Measurements from ENCODE around the gene TUBB4B. TPM values are rescaled to one million over a fixed set of nuclear protein-coding genes. Genes with fewer than 3 reads are reported as not detected.

The TUBB4B gene
- total RNA-seq, 6 experiments from 2014 or later: 88.4 to 274 (median 124) TPM

- Histone ChIP-seq H3K4me3 (peak overlapping the region; percentile 35 to 73 (median 48)), H3K36me3 (no peaks in the 10 kb centered on the region), H3K9me3 (no peaks in the 10 kb centered on the region), H3K27me3 (no peaks in the 10 kb centered on the region), H3K27ac (peak overlapping the region; percentile 18 to 84 (median 74)), H3K4me1 (peaks cover 0 to 69% (median 25%) of the 10 kb centered on the region in 4 donors)
- intact Hi-C loops (cut with DNase I): no loop called here
- TF ChIP-seq, protein P1, sequence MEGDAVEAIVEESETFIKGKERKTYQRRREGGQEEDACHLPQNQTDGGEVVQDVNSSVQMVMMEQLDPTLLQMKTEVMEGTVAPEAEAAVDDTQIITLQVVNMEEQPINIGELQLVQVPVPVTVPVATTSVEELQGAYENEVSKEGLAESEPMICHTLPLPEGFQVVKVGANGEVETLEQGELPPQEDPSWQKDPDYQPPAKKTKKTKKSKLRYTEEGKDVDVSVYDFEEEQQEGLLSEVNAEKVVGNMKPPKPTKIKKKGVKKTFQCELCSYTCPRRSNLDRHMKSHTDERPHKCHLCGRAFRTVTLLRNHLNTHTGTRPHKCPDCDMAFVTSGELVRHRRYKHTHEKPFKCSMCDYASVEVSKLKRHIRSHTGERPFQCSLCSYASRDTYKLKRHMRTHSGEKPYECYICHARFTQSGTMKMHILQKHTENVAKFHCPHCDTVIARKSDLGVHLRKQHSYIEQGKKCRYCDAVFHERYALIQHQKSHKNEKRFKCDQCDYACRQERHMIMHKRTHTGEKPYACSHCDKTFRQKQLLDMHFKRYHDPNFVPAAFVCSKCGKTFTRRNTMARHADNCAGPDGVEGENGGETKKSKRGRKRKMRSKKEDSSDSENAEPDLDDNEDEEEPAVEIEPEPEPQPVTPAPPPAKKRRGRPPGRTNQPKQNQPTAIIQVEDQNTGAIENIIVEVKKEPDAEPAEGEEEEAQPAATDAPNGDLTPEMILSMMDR (IDR thresholded peaks at IDR 0.05): no peak
- no peak for TF ChIP-seq POLR2A (IDR thresholded peaks at IDR 0.05)
- no peak for ATAC-seq
- 14% methylated on average over 11 of the region's 23 CpGs for WGBS (ENCODE audit: insufficient coverage, low coverage, low lambda C conversion rate, missing lambda C conversion rate)
- no peak for DNase-seq
Measured at GRCh38 chr9:137201205-137201868, 39.8 kb upstream of the TUBB4B start.

GRCh38 chr9:137202966-137203365 is 38.1 kb upstream of the TUBB4B start:
- Histone ChIP-seq H3K36me3 (no peaks in the 10 kb centered on the region), H3K4me3 (no peak overlapping the region), H3K27me3 (no peaks in the 10 kb centered on the region), H3K9me3 (no peaks in the 10 kb centered on the region), H3K4me1 (peaks cover 0 to 59% (median 22%) of the 10 kb centered on the region in 4 donors), H3K27ac (peak overlapping the region in 1 of 3 donors; percentile 84)
- ATAC-seq: no peak
- TF ChIP-seq, protein P1 (IDR thresholded peaks at IDR 0.05): no peak
- TF ChIP-seq POLR2A (IDR thresholded peaks at IDR 0.05): no peak
- 7% methylated on average over 5 of the region's 8 CpGs for WGBS (ENCODE audit: insufficient coverage, low coverage, low lambda C conversion rate, missing lambda C conversion rate)
- DNase-seq: no peak
- intact Hi-C loops (cut with DNase I): no loop called here

DNA sequence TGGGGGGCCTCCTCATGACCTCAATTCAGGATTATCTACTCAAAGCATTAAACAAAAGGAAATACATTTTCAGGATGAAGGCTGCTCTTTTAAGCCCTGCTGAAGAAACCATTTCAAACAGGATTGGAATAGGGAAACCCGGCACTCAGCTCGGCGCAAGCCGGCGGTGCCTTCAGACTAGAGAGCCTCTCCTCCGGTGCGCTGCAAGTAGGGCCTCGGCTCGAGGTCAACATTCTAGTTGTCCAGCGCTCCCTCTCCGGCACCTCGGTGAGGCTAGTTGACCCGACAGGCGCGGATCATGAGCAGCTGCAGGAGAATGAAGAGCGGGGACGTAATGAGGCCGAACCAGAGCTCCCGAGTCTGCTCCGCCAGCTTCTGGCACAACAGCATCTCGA is 36.4 kb upstream of the TUBB4B start:
- WGBS (ENCODE audit: insufficient coverage, low coverage, low lambda C conversion rate, missing lambda C conversion rate): 14% methylated on average over 19 of the region's 21 CpGs
- H3K27ac ChIP-seq: peak overlapping the region in 2 of 3 donors; percentile 54 to 80
- TF ChIP-seq, protein P1 (IDR thresholded peaks at IDR 0.05): no peak
- no peak for TF ChIP-seq POLR2A (IDR thresholded peaks at IDR 0.05)
- no peaks in the 10 kb centered on the region for H3K9me3 ChIP-seq
- H3K4me3 ChIP-seq: peak overlapping the region; percentile 97 to 100 (median 99)
- no peak for ATAC-seq
- no peaks in the 10 kb centered on the region for H3K27me3 ChIP-seq
- intact Hi-C loops (cut with DNase I): no loop called here
- H3K4me1 ChIP-seq: peaks cover 0 to 49% (median 22%) of the 10 kb centered on the region in 4 donors
- H3K36me3 ChIP-seq: no peaks in the 10 kb centered on the region
- DNase-seq: no peak

DNA sequence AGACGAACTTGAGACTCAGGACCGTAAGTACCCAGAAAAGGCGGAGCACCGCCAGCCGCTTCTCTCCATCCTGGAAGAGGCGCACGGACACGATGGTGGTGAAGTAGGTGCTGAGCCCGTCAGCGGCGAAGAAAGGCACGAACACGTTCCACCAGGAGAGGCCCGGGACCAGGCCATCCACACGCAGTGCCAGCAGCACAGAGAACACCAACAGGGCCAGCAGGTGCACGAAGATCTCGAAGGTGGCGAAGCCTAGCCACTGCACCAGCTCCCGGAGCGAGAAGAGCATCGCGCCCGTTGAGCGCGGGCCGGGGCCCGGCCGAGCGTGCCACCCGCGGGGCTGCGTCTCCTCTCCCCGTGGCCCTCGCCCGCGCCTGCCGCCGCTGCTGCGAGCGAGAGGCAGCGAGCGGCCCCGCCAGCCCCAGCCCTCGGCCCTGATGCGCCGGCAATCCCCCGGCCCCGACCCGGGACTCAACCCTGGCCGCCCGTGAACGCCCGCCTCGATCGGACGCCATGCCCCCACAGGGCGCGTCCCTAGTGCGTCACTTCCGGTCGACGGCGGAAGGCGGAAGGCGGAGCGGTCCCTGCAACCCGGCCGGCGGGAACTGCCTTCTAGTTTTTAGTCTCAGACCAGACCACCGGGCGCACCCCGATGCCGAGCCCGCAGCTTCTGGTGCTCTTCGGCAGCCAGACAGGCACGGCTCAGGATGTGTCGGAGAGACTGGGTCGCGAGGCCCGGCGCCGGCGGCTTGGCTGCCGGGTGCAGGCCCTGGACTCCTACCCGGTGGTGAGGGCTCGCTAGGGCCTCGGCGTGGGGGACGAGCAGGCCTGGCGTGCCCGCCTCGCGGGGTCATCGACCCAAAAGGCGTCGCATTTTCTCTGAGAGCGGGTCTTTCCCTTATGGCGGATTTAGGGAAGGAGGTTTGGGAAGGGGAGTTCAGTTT is 35.7 kb upstream of the TUBB4B start, which contains the start of the genes NDOR1 and TMEM203:
Gene NDOR1, plus strand, starts transcription at position 575 of the 944 bp plus-strand sequence. Its CDS starts 78 bp downstream, at position 653.
Gene TMEM203, minus strand, starts transcription at position 523 of the 944 bp plus-strand sequence. Its CDS starts 234 bp downstream, at position 289.
- H3K9me3 ChIP-seq: no peaks in the 10 kb centered on the region
- intact Hi-C loops (cut with DNase I): no loop called here
- TF ChIP-seq, protein P1 (IDR thresholded peaks at IDR 0.05): no peak
- TF ChIP-seq POLR2A (IDR thresholded peaks at IDR 0.05): peak; percentile 79
- H3K27ac ChIP-seq: peak within 1 kb of the TSS; percentile 54 to 80 (median 66)
- ATAC-seq: peak; percentile 39 to 57 (median 45)
- peak within 1 kb of the TSS; percentile 97 to 100 (median 99) for H3K4me3 ChIP-seq
- no peaks in the 10 kb centered on the region for H3K36me3 ChIP-seq
- peak; percentile 95 to 96 (median 96) for DNase-seq
- H3K4me1 ChIP-seq: peaks cover 0 to 49% (median 22%) of the 10 kb centered on the region in 4 donors
- 0% methylated on average over 12 of the region's 98 CpGs for WGBS (ENCODE audit: insufficient coverage, low coverage, low lambda C conversion rate, missing lambda C conversion rate)
- no peaks in the 10 kb centered on the region for H3K27me3 ChIP-seq
